HepG2 (cell line): ENCODE results near the gene KXD1. TPM values are rescaled to one million over a fixed set of nuclear protein-coding genes. Genes with fewer than 3 reads are reported as not detected.
A peak's percentile ranks its signal among the peaks of the same experiment; 100 is the strongest.

Source experiments
- ATF7 ChIP-seq, 2 experiments: fragments of 450-650 bp in 1 of 2; sonication (generic) in 1 of 2; formaldehyde crosslinking in 1 of 2; IDR thresholded peaks; 2 replicates each; pipeline versions ENCODE4 v1.4.0 to v1.6.1; 2016 to 2020; ENCODE audit warnings: antibody characterized with exemption in 1 of 2, mild to moderate bottlenecking in 1 of 2, missing genetic modification reagents in 1 of 2
- CAMTA2 ChIP-seq: sonication (generic); formaldehyde crosslinking; IDR thresholded peaks from 2 replicates; pipeline ENCODE4 v1.4.0; 2020; ENCODE audit warnings: mild to moderate bottlenecking, missing genetic modification reagents, borderline replicate concordance
- CHCHD3 ChIP-seq: sonication (generic); formaldehyde crosslinking; IDR thresholded peaks from 2 replicates; pipeline ENCODE4 v1.8.0; 2022; ENCODE audit warnings: mild to moderate bottlenecking, missing genetic modification reagents, moderate library complexity
- IRF2 ChIP-seq: IDR thresholded peaks from 2 replicates; pipeline ENCODE4 v1.6.1; 2018; ENCODE audit warnings: missing genetic modification reagents, missing compliant biosample characterization
- KDM3A ChIP-seq: IDR thresholded peaks from 2 replicates; pipeline ENCODE4 v1.6.1; 2018; ENCODE audit warnings: low read depth, missing compliant biosample characterization
- NCOA5 ChIP-seq: sonication (generic); formaldehyde crosslinking; IDR thresholded peaks from 2 replicates; pipeline ENCODE4 v1.4.0; 2020; ENCODE audit warnings: missing genetic modification reagents
- SSRP1 ChIP-seq: IDR thresholded peaks from 2 replicates; pipeline ENCODE4 v1.6.1; 2016; ENCODE audit warnings: control low read depth
- ZFP37 ChIP-seq: sonication (generic); formaldehyde crosslinking; IDR thresholded peaks from 2 replicates; pipeline ENCODE4 v1.4.0; 2020; ENCODE audit warnings: missing genetic modification reagents, borderline replicate concordance
- ZNF251 ChIP-seq: sonication (generic); formaldehyde crosslinking; IDR thresholded peaks from 2 replicates; pipeline ENCODE4 v1.9.0; 2021; ENCODE audit warnings: mild to moderate bottlenecking, missing genetic modification reagents
- ZNF292 ChIP-seq: sonication (generic); formaldehyde crosslinking; IDR thresholded peaks from 2 replicates; pipeline ENCODE4 v1.8.1; 2022; ENCODE audit warnings: mild to moderate bottlenecking, low read depth, missing genetic modification reagents, borderline replicate concordance
- ZNF326 ChIP-seq: sonication (generic); formaldehyde crosslinking; IDR thresholded peaks from 2 replicates; pipeline ENCODE4 v1.4.0; 2020; ENCODE audit warnings: missing genetic modification reagents, borderline replicate concordance
- ZNF333 ChIP-seq: sonication (generic); formaldehyde crosslinking; IDR thresholded peaks from 2 replicates; pipeline ENCODE4 v1.4.0; 2020; ENCODE audit warnings: mild to moderate bottlenecking, missing genetic modification reagents, borderline replicate concordance
- ZNF446 ChIP-seq: sonication (generic); formaldehyde crosslinking; IDR thresholded peaks from 2 replicates; pipeline ENCODE4 v1.5.0; 2020; ENCODE audit warnings: mild to moderate bottlenecking, missing genetic modification reagents
- ZNF644 ChIP-seq: IDR thresholded peaks from 2 replicates; pipeline ENCODE4 v1.6.1; 2016; ENCODE audit warnings: low read depth
- polyA plus RNA-seq, 8 experiments: library from polyadenylated mRNA; depleted of rRNA in 3 of 8; stranded (reverse) in 7 of 8; unstranded in 1 of 8; fragments of >200 nt; fragmentation: Illumina TruSeq in 4 of 8; extraction: Trizol in 4 of 8; gene quantifications; 2 replicates each; pipeline versions ENCODE4 v1.2.1 to v1.2.3, GENCODE V29; 2011 to 2016; ENCODE audit warnings: low read depth in 4 of 8, missing spikeins in 1 of 8, mixed read lengths in 1 of 8; ENCODE audit not compliant: insufficient read depth in 1 of 8
- total RNA-seq, 5 experiments: library from RNA; depleted of rRNA; stranded (reverse); fragments of >200 nt; fragmentation: Illumina TruSeq; extraction: Trizol; gene quantifications; 2 replicates each; pipeline ENCODE4 v1.2.3, GENCODE V29; 2016; ENCODE audit warnings: low read depth in 1 of 5
- TF ChIP-seq, protein P1 (sequence below): sonication (generic); formaldehyde crosslinking; IDR thresholded peaks from 2 replicates; pipeline ENCODE4 v1.4.0; 2020; ENCODE audit warnings: mild to moderate bottlenecking, missing genetic modification reagents, borderline replicate concordance
- TF ChIP-seq, protein P2 (sequence below): sonication (generic); formaldehyde crosslinking; IDR thresholded peaks from 2 replicates; pipeline ENCODE4 v1.4.0; 2020; ENCODE audit warnings: mild to moderate bottlenecking, missing genetic modification reagents
- TF ChIP-seq, protein P3 (sequence below): sonication (generic); formaldehyde crosslinking; IDR thresholded peaks from 2 replicates; pipeline ENCODE4 v1.8.0; 2022; ENCODE audit warnings: missing genetic modification reagents, mild to moderate bottlenecking, borderline replicate concordance
- TF ChIP-seq, protein P4 (sequence below): sonication (generic); formaldehyde crosslinking; IDR thresholded peaks from 2 replicates; pipeline ENCODE4 v1.4.0; 2020; ENCODE audit warnings: missing genetic modification reagents
- TF ChIP-seq, protein P5 (sequence below): sonication (generic); formaldehyde crosslinking; IDR thresholded peaks from 2 replicates; pipeline ENCODE4 v1.4.0; 2020; ENCODE audit warnings: missing genetic modification reagents, mild to moderate bottlenecking, borderline replicate concordance

The KXD1 gene
- total and polyA plus RNA-seq, 2 of the 13 experiments (the other 11 are each of a cell fraction or from before 2014, with no cell fraction given): 44.6 to 143 TPM

DNA sequence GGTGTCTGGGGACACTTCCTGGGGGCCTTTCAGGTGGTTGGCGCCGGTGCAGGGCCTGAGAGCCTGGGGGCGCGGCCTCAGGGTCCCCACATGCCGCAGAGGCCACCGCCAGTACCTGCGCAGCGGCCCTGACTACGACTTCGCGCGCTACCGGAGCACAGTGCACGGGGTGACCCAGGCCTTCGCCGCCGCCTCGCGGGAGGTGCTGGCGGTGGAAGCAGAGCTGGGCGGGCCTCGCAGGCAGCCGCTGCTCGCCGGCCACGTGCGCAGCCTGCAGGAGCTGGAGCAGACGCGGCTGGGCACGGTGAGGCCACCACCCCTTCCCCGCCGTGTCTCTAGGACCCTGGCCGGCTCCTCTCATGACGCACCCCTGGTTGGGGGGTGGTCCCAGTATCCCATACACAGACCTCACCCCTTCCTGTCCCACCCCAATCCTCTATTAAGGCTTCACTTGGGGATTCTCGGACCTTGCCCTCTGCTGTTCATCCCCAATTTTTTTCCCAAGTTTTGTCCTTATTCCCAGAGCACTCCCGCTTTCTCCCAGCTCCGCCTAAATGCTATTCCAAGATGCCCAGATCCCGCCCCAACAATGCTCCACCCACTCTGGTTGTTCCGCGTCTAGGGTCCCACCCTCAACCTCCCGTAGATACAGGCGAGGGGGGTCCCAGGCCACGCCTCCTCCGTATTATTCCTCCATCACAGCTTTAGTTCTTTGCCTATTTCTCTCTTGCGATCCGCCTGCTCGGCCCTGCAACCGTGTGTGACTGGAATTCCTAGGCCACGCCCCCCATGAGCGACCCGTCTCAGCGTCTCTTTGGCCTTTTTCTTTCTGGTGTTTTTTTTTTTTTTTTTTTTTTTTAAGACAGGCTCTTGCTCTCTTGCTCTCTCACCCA is 32.0 kb downstream of the KXD1 start (continued):
- TF ChIP-seq ZNF333 (CRISPR knock-in tag) (peak; percentile 69; the same call in 1 of the 2 replicates), ZFP37 (CRISPR knock-in tag) (peak; percentile 90; the same call in 1 of the 2 replicates), ZNF251 (CRISPR knock-in tag) (peak; percentile 96), CAMTA2 (CRISPR knock-in tag) (peak; percentile 81; the same call in 1 of the 2 replicates), KDM3A (CRISPR knock-in tag) (no peak; the same call in 1 of the 2 replicates), CHCHD3 (peak; percentile 99), NCOA5 (CRISPR knock-in tag) (no peak), ZNF446 (CRISPR knock-in tag) (peak; percentile 98; the same call in 1 of the 2 replicates), ATF7 (IDR thresholded peaks at IDR 0.05) (no peak), ATF7 (CRISPR knock-in tag; IDR thresholded peaks at IDR 0.05) (no peak; the same call in 1 of the 2 replicates), SSRP1 (CRISPR knock-in tag) (0 out of 2 replicates have a peak, but pooled peaks have one; percentile 2), IRF2 (CRISPR knock-in tag) (no peak; the same call in 1 of the 2 replicates), ZNF644 (CRISPR knock-in tag) (0 out of 2 replicates have a peak, but pooled peaks have one; percentile 38), ZNF292 (CRISPR knock-in tag) (no peak), ZNF326 (CRISPR knock-in tag) (peak; percentile 38; the same call in 1 of the 2 replicates)
- TF ChIP-seq, protein P1, sequence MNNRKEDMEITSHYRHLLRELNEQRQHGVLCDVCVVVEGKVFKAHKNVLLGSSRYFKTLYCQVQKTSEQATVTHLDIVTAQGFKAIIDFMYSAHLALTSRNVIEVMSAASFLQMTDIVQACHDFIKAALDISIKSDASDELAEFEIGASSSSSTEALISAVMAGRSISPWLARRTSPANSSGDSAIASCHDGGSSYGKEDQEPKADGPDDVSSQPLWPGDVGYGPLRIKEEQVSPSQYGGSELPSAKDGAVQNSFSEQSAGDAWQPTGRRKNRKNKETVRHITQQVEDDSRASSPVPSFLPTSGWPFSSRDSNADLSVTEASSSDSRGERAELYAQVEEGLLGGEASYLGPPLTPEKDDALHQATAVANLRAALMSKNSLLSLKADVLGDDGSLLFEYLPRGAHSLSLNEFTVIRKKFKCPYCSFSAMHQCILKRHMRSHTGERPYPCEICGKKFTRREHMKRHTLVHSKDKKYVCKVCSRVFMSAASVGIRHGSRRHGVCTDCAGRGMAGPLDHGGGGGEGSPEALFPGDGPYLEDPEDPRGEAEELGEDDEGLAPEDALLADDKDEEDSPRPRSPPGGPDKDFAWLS (CRISPR knock-in tag): peak; percentile 47; the same call in 1 of the 2 replicates
- TF ChIP-seq, protein P2, sequence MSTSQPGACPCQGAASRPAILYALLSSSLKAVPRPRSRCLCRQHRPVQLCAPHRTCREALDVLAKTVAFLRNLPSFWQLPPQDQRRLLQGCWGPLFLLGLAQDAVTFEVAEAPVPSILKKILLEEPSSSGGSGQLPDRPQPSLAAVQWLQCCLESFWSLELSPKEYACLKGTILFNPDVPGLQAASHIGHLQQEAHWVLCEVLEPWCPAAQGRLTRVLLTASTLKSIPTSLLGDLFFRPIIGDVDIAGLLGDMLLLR (CRISPR knock-in tag): peak; percentile 98
- TF ChIP-seq, protein P3, sequence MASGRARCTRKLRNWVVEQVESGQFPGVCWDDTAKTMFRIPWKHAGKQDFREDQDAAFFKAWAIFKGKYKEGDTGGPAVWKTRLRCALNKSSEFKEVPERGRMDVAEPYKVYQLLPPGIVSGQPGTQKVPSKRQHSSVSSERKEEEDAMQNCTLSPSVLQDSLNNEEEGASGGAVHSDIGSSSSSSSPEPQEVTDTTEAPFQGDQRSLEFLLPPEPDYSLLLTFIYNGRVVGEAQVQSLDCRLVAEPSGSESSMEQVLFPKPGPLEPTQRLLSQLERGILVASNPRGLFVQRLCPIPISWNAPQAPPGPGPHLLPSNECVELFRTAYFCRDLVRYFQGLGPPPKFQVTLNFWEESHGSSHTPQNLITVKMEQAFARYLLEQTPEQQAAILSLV: peak; percentile 93; the same call in 1 of the 2 replicates
- TF ChIP-seq, protein P4, sequence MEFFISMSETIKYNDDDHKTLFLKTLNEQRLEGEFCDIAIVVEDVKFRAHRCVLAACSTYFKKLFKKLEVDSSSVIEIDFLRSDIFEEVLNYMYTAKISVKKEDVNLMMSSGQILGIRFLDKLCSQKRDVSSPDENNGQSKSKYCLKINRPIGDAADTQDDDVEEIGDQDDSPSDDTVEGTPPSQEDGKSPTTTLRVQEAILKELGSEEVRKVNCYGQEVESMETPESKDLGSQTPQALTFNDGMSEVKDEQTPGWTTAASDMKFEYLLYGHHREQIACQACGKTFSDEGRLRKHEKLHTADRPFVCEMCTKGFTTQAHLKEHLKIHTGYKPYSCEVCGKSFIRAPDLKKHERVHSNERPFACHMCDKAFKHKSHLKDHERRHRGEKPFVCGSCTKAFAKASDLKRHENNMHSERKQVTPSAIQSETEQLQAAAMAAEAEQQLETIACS (CRISPR knock-in tag): peak; percentile 63
- TF ChIP-seq, protein P5, sequence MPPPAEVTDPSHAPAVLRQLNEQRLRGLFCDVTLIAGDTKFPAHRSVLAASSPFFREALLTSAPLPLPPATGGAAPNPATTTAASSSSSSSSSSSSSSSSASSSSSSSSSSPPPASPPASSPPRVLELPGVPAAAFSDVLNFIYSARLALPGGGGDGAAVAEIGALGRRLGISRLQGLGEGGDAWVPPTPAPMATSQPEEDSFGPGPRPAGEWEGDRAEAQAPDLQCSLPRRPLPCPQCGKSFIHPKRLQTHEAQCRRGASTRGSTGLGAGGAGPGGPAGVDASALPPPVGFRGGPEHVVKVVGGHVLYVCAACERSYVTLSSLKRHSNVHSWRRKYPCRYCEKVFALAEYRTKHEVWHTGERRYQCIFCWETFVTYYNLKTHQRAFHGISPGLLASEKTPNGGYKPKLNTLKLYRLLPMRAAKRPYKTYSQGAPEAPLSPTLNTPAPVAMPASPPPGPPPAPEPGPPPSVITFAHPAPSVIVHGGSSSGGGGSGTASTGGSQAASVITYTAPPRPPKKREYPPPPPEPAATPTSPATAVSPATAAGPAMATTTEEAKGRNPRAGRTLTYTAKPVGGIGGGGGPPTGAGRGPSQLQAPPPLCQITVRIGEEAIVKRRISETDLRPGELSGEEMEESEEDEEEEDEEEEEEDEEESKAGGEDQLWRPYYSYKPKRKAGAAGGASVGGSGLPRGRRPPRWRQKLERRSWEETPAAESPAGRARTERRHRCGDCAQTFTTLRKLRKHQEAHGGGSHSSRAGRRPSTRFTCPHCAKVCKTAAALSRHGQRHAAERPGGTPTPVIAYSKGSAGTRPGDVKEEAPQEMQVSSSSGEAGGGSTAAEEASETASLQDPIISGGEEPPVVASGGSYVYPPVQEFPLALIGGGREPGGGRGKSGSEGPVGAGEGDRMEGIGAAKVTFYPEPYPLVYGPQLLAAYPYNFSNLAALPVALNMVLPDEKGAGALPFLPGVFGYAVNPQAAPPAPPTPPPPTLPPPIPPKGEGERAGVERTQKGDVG: peak; percentile 82; the same call in 1 of the 2 replicates
